ENCODE results near the gene TPD52L1.

Gene TPD52L1

GRCh38 chr6:125250511-125250910, 96.9 kb downstream of the TPD52L1 start:
- no peak for DNase-seq

GRCh38 chr6:125251516-125252220, 98.1 kb downstream of the TPD52L1 start:
- DNase-seq: no peak

GRCh38 chr6:125252891-125253290, 99.3 kb downstream of the TPD52L1 start:
- no peak for DNase-seq

GRCh38 chr6:125253881-125254280, 100.3 kb downstream of the TPD52L1 start:
- no peak for DNase-seq

- no peak for DNase-seq
Observed at GRCh38 chr6:125254321-125254720, 100.7 kb downstream of the TPD52L1 start.

GRCh38 chr6:125255201-125255600, 101.6 kb downstream of the TPD52L1 start:
- no peak for DNase-seq

GRCh38 chr6:125257351-125257750, 103.8 kb downstream of the TPD52L1 start:
- no peak for DNase-seq

GRCh38 chr6:125258651-125259353, 105.2 kb downstream of the TPD52L1 start:
- no peak for DNase-seq

GRCh38 chr6:125259354-125259736, 105.8 kb downstream of the TPD52L1 start:
- DNase-seq: no peak

GRCh38 chr6:125262016-125263013, 108.7 kb downstream of the TPD52L1 start:
- DNase-seq: no peak

- DNase-seq: no peak
Observed at GRCh38 chr6:125264476-125264875, 110.9 kb downstream of the TPD52L1 start.

GRCh38 chr6:125267806-125268523, 114.4 kb downstream of the TPD52L1 start:
- no peak for DNase-seq

GRCh38 chr6:125268765-125269164, 115.2 kb downstream of the TPD52L1 start:
- DNase-seq: no peak

GRCh38 chr6:125269328-125269985, 115.9 kb downstream of the TPD52L1 start:
- DNase-seq: no peak

GRCh38 chr6:125270380-125270779, 116.8 kb downstream of the TPD52L1 start:
- no peak for DNase-seq

GRCh38 chr6:125271486-125272159, 118.0 kb downstream of the TPD52L1 start:
- DNase-seq: no peak

GRCh38 chr6:125273251-125273650, 119.7 kb downstream of the TPD52L1 start:
- DNase-seq: no peak

- no peak for DNase-seq
Observed at GRCh38 chr6:125273965-125274364, 120.4 kb downstream of the TPD52L1 start.

- DNase-seq: no peak
Observed at GRCh38 chr6:125274935-125275334, 121.4 kb downstream of the TPD52L1 start.

- DNase-seq: no peak
Observed at GRCh38 chr6:125275779-125276178, 122.2 kb downstream of the TPD52L1 start.

GRCh38 chr6:125277838-125278237, 124.3 kb downstream of the TPD52L1 start:
- no peak for DNase-seq

All from NCI-H1436 (cell line).